ENCODE data around the gene NACC1. TPM values are rescaled to one million over a fixed set of nuclear protein-coding genes. Genes with fewer than 3 reads are reported as not detected.

NACC1 gene
- total RNA-seq, 1 experiment from 2014 or later: 133 TPM

DNA sequence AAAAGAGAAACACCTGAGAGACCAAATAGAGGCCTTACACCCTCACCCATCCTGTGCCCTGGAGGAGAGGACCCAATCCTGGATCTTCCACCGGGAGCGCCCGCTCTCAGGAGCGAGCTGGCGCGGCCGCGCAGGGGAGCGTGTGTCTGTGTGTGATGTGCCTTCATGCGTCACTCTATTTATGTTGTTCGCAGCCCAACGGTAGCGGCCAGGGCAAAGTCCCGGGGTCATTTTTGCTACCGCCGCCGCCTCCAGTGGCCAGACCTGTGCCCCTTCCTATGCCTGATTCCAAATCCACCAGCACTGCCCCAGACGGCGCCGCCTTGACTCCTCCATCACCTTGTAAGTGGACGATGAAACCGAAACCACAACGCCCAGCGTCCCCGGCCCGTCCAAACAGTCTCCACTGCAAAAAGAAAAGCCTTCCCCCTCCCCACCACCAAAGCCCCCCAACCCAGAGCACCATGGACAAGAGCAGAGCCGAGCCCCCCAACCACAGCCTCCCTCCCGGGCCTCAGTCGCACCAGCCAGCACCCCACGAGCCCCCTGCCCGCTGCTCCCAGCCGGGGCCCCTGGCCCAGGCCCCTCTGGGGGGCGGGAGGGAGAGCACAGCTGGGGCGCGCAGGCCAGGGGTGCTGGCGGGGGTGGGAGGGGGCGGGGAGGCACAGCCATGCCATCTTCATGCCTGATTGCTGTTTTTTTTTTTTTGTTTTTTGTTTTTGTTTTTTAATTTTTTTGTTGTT is 30.1 kb upstream of the NACC1 start:
- DNase-seq (ENCODE audit: low spot score): no peak

DNA sequence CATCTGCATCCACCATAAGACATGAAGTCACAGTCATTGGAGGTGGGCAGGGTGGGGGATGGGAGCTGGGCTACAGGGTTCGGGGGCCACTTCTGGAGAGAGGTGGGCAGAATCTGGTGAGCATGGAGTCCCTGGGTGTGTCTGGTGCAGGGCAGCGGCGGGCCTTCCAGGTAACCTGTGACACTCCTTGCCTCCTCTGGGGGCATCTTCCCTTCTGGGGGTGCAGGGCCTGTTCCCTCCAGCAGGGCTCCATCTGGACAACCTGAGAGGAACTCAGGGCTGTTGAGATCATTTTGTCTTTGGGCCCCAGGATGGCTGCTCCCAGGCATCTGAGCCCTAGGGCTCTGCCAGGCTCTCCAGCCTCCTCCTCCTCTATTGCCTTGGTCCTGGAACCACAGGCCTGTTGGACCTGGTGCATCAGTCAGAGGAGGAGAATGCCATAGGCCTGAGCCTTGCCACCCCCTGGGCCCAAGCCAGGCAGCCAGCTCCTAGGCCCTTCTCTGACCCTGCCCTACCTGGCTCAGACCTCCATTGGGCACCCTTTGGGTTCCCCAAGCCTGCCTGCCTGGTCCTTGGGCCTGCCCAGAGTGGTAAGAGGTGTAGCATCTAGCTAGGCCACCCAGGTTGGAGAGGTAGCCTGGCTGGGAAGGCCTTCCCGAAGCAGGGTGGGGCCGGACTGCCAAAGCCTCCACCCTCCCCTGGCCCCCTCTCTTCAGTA is 28.8 kb upstream of the NACC1 start:
- DNase-seq (ENCODE audit: low spot score): no peak

DNA sequence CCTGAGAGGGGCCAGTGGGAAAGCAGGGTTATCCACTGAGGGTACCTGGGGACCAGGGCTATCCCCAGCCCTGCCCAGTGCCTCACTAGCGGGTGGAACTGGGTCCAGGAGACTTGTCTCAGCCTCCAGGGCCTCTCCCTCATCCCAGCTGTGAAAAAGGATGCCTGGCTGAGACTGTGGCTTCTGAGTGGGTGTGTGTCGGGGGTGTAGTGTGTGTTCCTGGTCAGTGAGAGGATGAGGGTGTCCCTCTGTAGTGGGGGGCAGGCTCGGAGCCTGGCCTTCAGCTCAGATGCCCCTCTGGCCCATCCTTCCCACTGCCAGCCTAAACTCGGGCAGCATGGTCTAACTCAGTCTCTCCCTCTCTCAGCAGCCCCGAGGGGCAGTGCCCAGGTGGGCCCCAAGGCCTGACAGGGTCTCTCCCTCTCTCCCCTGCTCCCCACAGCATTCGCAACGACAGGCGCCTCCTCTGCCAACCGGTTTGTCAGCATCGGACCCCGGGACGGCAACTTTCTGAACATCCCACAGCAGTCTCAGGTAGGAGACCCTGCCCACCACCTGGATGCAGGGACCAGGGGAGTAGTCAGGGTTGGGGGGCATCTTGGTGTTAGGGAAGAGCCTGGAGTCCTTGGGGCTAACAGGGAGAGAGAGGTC is 28.1 kb upstream of the NACC1 start:
- no peak for DNase-seq (ENCODE audit: low spot score)

DNA sequence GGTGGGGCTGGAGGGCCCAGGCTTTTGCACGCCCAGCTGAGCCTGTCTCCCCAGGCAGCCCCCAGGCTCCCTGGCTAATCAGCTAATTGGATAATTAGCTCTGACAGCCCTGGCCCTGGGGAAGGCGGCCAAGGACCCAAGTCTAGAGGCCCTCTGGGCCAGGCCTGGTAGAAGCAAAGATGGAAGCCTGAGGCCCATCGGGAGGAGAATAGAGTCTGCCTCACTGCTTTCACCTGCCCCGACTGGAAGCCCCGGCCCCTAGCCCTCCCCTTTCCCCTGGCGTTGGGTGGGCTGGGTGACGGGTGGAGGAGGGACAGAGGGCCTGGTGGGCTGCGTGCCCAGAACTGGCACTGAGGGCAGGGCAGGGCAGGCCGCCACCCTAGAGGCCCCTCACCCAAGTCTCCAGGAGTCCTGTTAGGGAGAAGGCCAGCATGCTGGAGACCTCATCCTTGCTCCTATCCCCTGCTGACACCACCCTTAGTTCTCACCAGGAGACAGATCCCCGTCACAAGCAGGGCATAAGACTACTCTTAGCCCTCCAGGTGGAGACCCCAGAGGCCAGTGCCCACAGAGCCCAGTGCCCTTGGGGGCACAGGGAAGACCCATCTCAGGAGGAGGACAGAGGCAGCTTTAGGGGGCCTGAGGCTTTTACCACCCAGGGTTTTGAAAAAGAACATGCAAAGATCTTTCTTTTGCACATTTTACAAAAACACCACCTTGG is 27.4 kb upstream of the NACC1 start:
- no peak for DNase-seq (ENCODE audit: low spot score)

DNA sequence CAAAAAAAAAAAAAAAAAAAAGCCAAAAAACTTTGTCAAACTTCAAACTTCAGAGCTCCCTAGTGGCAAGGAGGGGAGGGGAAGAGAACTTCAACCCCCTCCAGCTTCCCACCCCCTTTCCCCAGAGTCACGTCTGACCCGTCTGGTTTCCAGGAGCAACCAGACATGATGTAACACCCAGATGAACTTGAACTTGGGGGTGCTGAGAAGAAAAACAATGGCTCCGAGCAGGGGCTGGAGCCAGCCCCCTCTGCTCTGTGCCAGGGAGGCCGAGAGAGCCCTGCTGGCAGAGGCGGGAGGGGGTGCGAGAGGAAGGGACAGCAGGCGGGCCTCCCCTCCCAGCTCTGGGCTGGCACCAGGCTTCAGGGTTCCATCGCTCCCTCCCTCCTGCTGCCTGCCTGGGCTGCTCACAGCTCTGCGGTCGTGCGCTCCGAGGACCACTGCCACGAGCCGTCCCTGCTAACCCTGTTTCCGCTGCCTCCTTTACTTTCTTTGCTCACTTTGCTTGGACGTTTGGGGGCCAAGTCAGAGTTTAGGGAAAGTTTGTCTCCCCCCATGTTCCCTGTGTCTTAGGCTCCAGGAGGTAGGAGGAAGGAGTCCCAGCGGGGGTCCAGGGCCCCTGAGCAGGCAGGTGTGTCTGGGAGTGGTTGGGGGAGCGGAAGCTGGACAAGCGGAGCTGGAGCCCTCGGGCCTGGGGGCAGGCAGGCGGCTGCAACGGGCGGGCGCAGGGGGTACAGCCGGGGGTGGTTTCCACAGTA is 26.5 kb upstream of the NACC1 start:
- no peak for DNase-seq (ENCODE audit: low spot score)

DNA sequence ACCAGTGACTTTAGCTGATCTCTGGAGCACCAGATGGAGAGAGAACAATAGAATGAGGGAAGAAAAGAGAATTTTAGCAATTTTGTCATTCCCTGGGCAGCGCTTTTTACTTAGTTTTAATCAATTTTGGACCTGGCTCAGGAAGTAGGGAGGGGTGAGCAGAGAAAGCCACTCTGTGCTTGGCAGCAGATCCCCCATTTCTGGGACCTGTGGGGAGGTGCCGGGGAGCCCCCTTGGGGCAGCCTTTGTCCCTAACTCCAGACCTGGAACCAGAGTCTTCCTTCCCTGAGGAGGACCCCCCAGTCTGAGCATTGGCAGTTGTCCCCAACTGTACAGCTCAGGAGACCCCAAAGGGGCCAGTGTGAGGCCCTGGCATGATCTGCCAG is 25.9 kb upstream of the NACC1 start:
- DNase-seq (ENCODE audit: low spot score): no peak

DNA sequence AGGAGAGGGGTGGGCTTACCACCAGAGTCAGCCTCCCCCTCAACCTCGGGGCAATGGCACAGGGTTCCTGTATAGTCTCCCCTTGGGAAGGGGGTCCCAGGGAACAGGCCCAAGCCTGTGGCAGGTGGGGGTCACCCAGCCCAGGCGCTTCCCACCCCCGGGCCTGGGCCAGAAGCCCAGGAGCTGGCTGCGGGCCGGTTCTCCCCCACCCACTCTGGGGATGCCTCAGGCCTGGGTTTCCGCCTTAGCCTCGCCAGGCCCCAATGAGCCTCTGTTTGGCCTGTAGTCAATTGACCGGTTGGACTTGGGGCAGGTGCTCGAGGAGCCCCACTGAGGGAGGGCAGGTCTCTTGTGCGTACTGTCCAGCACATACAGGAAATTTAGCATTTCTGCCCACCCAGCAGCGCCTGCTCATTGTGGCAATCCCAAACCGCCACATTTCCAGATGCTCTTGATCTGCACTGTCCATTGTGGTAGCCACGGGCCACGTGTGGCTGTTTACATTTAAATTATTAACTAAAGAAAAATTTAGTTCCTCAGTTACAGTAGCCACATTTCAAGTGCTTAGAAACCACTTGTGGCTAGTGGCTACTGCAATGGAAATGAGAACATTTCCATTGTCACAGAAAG is 25.3 kb upstream of the NACC1 start:
- no peak for DNase-seq (ENCODE audit: low spot score)

DNA sequence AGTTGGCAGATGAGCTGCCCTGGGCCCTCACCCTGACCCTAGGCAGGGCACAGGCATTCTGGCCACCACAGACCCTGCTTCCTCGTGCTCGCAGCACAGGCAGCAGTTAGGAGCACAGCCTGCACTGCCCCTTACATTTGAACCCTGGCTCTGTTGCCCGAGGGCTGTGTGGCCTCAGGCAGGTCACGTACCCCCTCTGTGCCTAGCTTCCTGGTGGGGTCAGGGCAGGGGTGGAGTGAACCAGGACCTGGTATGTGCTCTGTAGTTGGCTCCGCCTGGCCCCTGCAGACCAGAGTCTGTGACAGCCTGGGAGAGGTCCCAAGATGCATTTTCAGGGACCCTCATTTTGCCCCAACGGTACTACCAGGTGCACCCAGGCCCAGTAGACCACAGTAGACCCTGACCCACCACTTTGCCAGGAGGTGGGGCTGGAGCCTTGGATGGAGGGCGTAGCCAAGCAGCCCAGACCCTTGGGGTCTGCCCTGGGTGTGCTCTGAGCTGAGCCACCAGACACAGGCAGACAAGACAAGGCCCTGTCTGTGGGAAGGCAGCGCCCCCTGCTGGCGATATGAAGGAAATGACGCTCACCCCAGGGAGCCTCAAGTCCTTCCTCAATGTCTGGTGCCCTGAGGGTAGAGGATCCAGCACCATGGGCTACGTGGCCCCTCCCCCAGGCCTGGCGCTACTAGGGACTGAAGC is 24.5 kb upstream of the NACC1 start:
- peak; percentile 83 for DNase-seq (ENCODE audit: low spot score)

DNA sequence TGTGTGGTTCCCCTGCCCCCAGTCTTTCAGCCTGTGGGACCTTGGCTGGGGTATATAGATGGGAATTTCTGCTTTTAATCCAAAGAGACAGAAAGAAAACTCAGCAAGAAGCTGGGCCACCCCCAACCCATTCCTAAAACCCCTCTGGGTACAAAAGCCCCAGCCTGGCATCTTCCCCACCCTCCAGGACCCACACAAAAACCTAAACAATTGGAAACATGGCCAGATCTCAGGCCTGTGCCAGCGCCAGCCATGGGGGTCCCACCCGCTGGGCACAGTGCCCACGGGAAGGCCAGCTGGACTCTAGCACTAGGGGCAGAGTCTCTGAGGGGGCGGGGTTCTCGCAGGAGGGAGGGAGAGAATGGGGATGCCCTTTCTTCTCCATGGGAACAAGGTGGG is 24.0 kb upstream of the NACC1 start:
- DNase-seq (ENCODE audit: low spot score): no peak

DNA sequence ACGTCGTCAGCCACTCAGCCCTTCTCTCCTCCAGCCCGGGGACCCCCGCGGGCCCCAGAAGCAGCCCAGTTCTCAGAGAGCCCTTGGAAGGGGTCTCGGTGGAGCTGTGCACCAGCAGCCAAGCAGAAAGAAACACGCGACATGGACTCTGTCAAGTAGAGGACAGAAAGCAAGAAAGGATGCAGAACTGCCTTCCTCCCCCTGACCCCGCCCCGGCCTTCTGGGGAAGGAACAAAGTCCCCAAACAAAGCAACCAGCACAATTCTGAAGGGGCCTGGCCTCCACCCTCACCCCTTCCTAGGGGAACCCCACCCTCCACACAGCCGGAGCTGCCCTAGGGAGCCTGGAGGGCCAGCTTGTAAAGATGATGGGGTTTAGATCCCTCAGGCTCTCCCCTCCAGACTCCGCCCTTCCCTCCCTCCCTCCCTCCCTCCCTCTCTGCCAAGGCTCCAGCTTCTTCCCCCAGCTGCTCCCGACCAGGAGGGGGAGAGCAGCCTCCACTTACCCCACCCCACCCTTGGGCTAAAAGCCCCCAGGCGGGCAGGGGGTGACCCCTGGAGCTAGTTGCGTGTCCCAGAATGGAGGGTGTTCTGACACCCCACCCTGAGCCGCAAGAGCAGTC is 23.2 kb upstream of the NACC1 start:
- no peak for DNase-seq (ENCODE audit: low spot score)

DNA sequence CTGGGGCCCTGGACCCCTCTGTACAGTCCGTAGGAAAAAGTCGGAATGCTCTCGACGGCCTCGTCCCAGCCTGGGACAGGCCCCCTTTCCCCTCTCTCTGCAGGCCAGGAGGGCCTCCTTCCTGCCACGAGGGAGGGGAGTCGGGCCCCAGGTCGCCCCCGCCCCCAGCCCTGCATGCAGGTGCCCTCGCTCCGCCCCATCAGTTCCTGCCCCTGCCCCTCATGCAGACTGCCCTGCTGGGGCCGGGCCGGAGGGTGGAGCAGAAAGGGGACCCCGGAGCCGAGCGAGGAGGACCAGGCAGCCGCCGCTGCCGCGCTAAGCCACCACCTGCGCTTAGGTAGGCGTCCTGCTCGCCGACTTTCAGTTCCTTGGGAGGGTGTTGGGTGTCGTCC is 22.7 kb upstream of the NACC1 start:
- DNase-seq (ENCODE audit: low spot score): no peak

DNA sequence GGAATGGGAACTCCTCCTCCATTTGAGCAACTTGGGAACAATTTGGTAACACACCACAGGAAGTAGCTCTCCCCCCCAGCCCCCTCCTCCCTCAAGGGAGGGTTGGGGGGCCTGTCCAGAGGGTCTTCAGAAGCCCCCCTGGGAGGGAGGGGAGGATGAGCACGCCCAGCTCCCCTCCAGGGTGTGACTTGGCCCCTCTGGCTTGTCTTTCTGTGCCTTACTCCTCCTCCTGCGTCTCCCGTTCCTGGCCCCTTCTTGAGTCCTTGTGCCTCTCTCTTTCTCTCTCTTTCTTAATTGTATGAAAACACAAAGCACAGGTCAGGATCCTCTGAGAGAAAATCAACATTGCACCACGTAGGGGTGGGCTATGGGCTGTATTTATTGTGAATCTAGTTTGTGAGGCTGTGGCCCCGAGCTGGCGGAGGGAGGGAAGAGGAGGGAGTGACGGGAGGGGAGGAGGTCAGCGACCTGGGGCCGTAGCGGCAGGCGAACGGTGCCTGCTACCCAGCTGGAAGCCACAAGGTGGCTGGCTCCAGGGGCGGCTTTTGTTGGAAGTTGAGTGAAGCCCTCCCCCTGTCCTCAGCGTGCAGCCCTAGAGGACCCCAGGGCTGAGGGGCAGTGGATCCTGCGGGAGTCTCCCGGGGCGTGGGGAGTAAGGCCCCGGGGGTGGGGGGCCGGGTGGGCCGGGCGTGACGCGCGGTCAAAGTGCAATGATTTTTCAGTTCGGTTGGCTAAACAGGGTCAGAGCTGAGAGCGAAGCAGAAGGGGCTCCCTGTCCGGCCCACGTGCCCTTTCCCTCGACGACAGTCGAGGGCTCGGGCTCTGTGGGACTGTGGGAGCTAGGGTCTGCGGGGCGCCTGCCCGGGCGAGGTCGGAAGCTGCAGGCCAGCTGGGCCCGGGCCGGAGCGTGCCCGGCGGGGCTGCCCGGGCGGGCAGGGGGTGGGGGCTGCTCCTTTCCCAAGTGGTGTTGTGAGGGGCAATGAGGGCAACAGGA is 21.8 kb upstream of the NACC1 start:
- DNase-seq (ENCODE audit: low spot score): no peak

DNA sequence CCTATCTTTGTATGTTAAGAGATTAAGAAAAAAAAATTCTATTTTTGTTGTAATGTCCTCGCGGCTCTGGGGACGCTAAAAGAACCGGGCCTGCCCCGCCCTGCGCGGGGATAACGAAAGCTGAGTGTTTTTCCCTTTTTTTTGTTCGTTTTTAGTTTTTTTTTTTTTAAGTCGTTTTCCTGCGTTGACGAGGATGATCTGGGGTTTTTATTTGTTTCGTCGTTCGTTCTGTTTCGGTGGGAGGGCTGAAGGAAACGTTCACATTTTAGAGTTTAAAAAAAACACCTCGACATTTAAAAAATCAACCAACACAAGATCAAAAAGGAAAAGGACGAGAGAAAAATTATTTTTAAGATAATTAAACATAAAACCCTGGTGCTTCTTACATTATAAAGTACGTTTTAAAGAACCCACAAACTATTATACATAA is 21.0 kb upstream of the NACC1 start:
- DNase-seq (ENCODE audit: low spot score): no peak

DNA sequence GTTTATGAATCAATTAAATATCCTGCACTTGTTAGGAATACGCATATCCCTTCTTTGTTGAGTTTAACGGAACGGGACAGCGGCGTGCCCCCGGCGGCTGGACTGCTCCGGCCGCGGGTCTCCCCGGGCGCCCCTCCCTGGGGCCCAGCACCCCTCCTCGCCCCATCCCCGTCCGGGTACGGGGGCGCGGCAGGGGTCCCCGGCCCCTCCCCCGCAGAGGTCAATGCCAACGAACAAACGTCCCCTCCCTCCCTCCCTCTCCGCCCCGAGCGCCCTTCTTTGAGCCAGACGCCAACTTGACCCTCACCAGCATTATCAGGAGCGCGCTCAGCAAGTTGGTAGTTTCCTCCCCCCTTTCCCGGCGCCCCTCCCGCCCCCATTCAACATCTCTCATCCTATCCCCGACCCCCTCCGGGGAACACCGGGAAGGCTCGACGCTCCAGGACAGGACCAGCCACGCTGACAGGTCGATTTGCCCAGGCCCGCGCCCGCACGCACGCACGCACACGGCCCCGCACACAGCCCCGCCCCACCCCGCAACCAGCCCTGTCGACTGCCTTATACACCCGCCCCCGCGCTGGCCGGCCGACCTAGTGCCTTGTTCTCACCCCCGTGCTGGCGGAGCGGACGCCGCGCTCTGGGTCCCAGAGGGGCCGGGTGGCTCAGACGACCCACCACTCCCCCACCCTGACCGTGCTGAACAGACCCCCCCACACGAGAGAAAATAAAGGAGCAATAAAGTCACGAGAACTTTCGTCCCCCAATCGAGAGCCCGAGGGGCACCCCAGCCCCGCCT is 20.4 kb upstream of the NACC1 start:
- DNase-seq (ENCODE audit: low spot score): no peak

DNA sequence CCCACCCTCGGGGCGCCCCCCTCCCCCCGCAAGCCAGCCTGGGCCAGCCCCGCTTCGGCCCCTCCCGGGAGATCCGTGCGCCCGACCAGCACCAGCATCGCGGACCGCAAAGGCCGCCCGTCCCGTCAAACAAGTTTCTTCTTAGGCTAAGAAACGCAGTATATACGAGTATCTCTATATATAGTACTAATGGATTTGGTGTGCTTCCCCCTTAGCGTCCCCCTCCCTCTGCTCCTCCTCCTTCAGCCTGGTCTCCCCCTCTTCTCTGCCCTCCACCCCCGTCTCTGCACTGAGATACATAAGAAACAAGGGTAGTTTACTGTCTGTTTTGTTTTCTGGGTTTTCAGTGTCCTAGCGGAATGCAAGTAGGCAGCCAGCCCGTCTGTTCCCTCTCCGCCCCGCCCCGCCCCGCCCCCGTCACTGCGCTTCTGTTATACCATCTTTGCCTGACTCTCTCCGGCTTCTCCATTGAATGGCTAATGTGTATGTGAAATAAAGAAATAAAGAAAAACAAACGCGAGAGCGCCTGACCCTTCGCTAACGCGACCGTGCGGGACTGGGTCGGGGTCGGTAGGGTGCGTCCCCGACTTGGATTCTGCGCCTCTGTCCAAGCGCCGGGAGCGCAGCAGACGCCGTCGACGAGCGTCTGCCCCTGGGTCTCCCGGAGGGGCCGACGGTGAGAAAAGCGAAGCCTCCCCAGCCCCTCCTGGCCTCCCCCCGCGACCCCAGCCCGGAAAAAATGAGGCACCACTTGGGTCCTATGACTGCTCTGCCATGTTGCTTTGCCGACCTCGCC is 19.6 kb upstream of the NACC1 start:
- DNase-seq (ENCODE audit: low spot score): peak; percentile 45

DNA sequence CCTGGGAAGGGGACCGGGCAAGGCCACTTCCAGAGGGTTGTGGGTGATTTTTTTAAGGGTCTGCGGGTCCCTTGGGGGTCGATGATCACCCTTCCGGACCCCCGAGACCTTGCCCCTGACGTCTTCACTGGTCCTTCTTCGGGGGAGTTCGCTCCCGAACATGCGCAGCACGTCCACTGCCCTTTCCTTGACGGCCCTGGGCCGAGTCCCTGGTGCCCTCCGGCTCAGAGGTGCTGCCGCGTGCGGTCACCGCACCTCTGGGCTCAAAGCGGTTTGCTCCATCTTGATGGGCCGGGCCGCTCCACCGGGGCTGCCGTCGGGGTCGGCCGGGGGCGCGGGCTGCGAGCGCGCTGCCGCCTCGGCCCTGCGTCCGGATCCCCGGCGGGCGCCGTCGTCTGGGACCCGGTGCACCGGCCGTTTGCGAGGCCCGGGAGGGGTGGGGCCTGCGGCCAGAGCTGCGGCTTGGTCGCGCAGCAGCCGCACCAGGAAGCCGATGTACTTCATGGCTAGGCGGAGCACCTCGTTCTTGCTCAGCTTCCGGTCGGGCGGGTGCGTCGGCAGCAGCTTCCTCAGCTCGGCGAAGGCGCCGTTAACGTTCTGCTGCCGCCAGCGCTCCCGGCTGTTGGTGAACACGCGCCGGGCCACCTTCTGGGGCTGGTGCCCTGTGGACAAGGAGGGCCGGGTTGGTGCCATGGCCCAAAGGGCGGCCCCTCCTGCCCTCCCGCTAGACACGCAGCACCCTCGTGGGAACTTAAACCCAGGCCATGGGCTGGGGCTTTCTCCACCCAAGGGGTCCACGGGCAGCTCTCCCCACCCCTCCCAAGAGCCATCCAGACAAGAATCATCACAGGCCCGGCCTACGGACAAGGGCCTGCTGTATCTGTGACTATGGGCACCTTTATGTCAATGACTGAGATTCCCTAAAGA is 18.7 kb upstream of the NACC1 start:
- peak; percentile 55 for DNase-seq (ENCODE audit: low spot score)

Measured in HT-29 (cell line).